ENCODE results near the gene PIP5K1C.

PIP5K1C gene

DNA sequence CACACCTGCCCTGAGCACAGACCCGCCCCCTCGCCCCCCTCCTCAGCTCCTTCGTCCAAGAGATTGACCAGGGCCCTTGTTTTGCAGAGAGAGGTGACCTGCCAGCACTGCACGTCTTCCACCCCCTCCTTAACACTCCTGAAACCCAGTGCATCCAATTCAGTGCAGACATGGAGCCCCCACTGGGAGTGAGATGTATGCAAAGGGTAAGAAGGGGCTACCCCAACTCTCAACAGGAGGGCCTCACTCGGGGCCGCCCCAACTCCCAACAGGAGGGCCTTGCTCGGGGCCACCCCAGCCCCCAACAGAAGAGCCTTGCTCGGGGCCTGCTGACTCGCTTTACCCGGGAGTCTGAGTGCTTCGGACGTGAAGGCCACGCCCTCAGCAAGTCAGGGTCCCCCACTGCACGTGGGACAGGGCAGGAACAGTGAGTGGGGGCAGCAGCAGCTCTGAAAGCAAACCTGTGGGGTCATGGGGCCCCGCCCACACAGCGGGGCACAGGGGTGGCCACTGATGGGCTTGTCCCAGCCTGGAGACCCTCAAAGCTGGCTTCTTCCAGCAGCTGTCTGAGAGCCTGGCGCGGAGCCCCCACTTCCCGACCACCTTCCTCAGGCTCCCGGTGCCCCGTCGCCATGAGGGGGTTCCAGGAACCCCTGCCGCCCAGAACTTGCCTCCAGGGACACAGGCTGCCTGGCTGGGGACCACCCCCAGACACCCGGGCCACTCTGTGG lies 79.3 kb downstream of the PIP5K1C start:
- no peak for DNase-seq

DNA sequence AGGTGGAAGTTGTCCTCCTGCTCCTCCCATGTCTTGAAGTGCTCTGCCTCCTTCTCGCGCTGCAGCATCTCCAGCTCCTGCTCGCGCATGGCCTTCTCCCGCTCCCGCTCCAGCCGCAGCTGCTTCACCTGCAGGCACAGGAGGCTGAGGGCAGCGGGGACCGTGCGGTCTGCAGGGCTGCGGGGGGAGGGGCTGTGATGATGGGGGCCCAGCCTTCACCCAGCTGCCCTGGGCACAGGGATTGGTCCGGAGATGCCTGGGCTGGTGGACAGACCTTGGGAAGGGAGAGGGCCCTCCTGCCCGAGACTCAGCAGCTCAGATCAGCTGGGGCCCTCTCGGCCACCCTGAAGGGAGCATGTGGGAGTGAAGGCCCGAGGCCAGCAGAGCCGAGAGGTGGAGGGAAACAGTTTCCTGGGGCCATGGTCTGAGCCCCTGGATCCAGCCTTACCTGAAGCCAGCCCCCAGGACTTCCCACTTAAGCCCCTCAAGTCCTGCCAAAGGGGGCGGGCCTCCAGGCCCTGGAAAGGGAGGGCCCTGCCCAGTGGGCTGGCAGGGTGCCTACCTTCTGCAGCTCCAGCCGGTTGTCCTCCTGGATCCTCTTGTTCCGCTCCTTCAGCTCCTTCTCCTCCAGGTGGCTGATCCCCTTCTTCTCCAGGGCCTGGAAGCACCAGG lies 80.0 kb downstream of the PIP5K1C start:
- DNase-seq, result no peak

DNA sequence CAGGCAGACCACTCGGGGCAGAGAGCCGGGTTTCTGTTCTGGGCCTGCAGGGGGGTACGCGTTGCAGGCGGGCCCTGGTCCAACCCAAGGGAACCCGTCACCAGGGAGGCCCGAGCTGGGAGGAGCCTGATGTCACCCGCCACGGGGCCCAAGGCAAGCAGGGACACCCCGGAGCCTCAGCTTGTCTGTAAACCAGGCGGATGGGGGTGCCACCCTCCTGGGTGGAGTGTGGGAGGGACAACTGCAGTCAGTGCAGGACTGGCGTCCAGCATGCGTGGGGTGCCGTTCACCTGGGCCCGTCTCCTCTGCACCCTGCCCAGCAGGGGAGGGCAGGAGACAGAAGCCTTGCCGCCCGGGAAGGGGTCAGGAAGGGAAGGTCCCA lies 80.6 kb downstream of the PIP5K1C start:
- no peak for DNase-seq

- DNase-seq, result no peak
Measured at GRCh38 chr19:3618811-3619630, 81.2 kb downstream of the PIP5K1C start.

GRCh38 chr19:3618144-3618810 lies 82.0 kb downstream of the PIP5K1C start:
- DNase-seq, result peak; percentile 43

- DNase-seq, result no peak
Measured at GRCh38 chr19:3617463-3617862, 82.8 kb downstream of the PIP5K1C start.

DNA sequence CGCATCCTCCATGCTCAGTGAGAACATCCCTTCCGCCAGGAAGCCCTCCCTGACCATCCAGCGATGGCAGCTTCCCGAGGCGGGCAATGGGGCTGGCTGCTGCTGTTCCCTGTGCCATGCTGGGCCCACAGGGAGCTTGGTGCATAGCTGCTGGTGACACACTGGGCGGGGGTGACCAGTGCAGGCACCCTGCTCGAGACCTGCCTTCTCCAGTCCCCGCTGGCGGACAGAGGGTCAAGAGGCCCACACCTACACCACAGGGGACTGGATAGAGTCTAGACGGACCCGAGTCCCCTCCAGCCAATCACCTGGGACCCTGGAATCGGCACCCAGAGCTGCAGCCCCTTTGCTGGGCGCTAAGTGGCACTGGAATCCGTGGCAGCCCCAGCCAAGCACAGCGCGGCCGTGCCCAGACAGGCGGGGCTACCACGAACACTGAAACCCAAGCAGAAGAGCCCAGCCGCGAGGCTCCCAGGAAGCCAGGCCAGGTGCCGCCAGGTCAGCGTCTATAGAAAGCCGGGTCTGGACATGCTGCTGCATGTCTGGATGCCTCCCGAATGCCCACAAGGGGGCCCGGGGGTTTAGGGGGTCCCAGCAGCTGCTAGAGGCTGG lies 84.6 kb downstream of the PIP5K1C start:
- no peak for DNase-seq

GRCh38 chr19:3614858-3615505 lies 85.3 kb downstream of the PIP5K1C start:
- no peak for DNase-seq

GRCh38 chr19:3613818-3614661 lies 86.2 kb downstream of the PIP5K1C start:
- DNase-seq, result no peak

DNA sequence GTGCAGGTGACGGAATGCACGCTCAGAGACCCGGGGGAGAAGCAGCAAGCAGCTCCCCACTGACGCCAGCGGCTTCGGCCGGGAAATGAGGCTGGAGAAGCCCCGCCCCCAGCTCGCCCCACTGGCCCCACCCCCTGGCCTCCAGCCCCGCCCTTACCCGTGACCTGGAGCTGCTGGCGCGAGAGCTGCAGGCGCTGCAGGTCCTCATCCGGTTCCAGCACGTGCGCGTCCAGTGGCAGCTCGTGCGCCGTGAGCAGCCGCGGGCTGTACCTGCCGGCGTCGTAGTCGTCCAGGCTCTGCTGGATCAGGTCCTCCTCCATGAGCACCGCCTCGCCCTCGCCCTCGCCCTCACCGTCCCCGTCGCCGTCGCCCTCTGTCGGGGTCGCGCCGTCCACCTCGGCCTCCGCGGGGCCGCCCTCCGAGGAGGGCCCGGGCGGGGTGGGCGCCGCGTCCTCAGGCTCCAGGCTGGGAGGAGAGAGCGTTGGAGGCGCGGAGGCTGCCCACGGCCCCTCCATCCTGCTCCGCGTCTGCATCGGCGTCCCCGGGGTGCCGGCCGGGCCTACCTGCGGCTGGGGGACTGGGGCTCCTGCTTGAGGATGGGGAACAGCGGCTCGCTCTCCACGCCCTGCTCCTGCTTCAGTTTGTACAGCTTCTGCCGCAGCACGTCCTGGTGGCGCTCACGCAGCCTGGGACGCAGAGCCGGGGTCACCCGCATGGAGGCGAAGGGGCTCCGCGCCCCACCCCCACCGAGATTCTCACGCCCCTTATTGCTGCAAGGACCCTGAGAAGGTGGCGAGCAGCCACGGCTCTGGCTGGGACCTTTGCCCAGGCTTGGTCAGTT lies 87.1 kb downstream of the PIP5K1C start:
- DNase-seq, result no peak

DNA sequence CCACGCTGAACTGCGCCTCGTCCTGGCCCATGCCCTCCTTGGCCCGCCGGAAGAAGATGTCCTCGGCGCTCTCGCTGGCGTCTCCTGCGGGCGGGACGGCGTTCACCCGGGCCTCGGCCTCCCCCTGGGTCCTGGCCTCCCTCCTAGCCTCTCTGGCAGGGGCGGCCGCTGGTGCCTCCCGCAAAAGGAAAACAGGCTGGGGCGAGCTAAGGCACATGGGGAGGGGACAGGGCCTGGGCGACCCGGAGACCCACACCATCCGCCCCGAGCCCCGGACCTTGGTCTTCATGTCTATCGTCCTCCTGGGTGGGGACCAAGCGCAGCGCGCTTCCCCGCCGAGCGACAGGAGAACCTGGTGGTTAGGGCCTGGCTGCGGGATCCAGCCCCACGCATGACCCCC lies 87.9 kb downstream of the PIP5K1C start:
- no peak for DNase-seq

GRCh38 chr19:3611841-3612240 lies 88.4 kb downstream of the PIP5K1C start:
- DNase-seq, result no peak

DNA sequence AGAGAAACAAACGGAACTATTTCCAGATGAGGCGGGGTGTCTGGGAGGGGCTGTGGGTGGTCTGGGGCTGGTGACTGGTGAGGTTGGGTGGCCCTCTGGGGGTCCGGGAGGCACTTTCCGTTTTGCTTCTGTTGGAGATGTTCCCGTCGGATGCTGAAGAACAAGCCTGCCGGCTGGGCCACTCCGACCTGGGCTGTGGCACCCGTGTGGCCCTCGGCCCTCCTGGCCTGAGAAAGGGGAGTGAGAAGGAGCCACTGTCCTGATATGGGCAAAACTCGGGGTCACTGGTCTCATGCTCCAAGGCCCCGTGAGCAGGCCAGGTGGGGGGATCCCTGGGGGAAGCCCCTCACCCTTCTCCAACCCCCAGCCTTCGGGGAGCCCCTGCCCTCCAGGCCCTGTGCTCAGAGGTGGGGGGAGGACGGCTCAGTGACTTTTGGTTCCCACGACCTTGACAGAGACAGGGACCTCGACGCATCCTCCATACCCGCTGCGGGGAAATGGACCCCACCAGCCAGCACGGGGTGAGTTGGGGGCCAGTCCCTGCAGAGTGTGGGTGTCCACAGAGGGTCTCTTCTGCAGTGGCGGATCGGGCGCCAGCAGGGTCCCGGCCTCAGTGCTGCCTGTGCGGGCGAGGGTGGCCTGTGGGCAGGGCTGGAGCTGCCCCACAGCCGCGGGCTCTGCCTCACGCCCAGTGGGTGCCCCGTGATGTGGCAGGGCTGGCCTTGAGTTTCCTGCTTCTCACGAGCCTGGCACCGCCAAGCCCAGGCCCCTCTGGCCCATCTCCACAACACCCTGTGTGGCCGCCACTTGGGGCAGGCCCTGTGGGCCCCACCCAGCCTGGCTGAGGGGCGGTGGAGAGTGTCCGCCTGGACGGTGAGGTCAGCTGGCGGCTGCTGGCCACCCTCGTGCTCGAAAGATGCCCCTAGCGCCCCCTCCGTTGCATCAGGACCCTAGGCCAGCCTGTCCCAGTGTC lies 89.2 kb downstream of the PIP5K1C start:
- no peak for DNase-seq

GRCh38 chr19:3609779-3610719 lies 90.2 kb downstream of the PIP5K1C start:
- no peak for DNase-seq

- peak; percentile 28 for DNase-seq
Measured at GRCh38 chr19:3608750-3609322, 91.4 kb downstream of the PIP5K1C start.

GRCh38 chr19:3608079-3608641 lies 92.1 kb downstream of the PIP5K1C start:
- no peak for DNase-seq

All from fibroblast of upper back skin (primary cell).